OCI-LY3 (cell line): ENCODE results near the gene RSPH9.

Experiments used
- EZH2phosphoT487 ChIP-seq: fragments of 200-600 bp; shearing (Covaris generic); IDR thresholded peaks from 2 replicates; pipeline ENCODE4 v1.6.1; 2018; ENCODE audit warnings: antibody characterized with exemption, mixed run types, low read depth
- TF ChIP-seq, protein P1 (sequence below): fragments of 200-600, 300-600 bp; sonication (generic); IDR thresholded peaks from 2 replicates; pipeline ENCODE4 v1.5.1; 2014; ENCODE audit warnings: antibody characterized with exemption, low read length, low read depth

GRCh38 chr6:43687437-43688347 lies 42.9 kb downstream of the RSPH9 start, which contains the start of gene MRPS18A:
- TF ChIP-seq, protein P1, sequence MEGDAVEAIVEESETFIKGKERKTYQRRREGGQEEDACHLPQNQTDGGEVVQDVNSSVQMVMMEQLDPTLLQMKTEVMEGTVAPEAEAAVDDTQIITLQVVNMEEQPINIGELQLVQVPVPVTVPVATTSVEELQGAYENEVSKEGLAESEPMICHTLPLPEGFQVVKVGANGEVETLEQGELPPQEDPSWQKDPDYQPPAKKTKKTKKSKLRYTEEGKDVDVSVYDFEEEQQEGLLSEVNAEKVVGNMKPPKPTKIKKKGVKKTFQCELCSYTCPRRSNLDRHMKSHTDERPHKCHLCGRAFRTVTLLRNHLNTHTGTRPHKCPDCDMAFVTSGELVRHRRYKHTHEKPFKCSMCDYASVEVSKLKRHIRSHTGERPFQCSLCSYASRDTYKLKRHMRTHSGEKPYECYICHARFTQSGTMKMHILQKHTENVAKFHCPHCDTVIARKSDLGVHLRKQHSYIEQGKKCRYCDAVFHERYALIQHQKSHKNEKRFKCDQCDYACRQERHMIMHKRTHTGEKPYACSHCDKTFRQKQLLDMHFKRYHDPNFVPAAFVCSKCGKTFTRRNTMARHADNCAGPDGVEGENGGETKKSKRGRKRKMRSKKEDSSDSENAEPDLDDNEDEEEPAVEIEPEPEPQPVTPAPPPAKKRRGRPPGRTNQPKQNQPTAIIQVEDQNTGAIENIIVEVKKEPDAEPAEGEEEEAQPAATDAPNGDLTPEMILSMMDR: no peak
- TF ChIP-seq EZH2phosphoT487: no peak
